ENCODE data around the gene AGPAT3.

Gene AGPAT3

GRCh38 chr21:43885721-43886120, 20.7 kb downstream of the AGPAT3 start:
- CTCF ChIA-PET = interaction anchor here (0.6 kb wide), 2 partner anchors 20 to 95 kb away, joined by 4 to 6 read pairs; no protein-coding TSS in a partner anchor
- Histone ChIP-seq H3K9me3 (ENCODE audit: control insufficient read depth, insufficient read depth, low read depth, low read length) (no peaks in the 10 kb centered on the region), H3K36me3 (ENCODE audit: control insufficient read depth in 2 of 2, insufficient read depth in 1 of 2, low read length in 2 of 2) (peaks cover 0 to 5% of the 10 kb centered on the region in 2 experiments; a peak in 1 of 3 replicates), H3K27ac (ENCODE audit: extremely low read depth, low read depth, low read length) (no peak overlapping the region), H3K4me3 (ENCODE audit: low read depth, low read length) (no peak overlapping the region), H3K4me1 (ENCODE audit: control insufficient read depth, insufficient read depth, low read length) (peaks cover 9% of the 10 kb centered on the region)
- TF ChIP-seq ZNF112 (tag by site-specific recombination; IDR thresholded peaks at IDR 0.05) (no peak), ZNF335 (tag by site-specific recombination; conservative IDR thresholded peaks at IDR 0.05) (no peak), YY2 (tag by site-specific recombination; IDR thresholded peaks at IDR 0.05) (no peak), ZNF132 (tag by site-specific recombination; IDR thresholded peaks at IDR 0.05; ENCODE audit: borderline replicate concordance) (no peak), ZNF174 (tag by site-specific recombination; IDR thresholded peaks at IDR 0.05) (no peak), TCF7L2 (IDR thresholded peaks at IDR 0.05; ENCODE audit: borderline replicate concordance, low read depth, low read length) (no peak), ZNF140 (tag by site-specific recombination; IDR thresholded peaks at IDR 0.05) (no peak), IKZF3 (tag by site-specific recombination; IDR thresholded peaks at IDR 0.05) (no peak), ZNF202 (tag by site-specific recombination; IDR thresholded peaks at IDR 0.05; ENCODE audit: borderline replicate concordance) (no peak), ZBTB11 (tag by site-specific recombination; conservative IDR thresholded peaks at IDR 0.05; ENCODE audit: low read depth) (no peak), ZNF701 (tag by site-specific recombination; IDR thresholded peaks at IDR 0.05) (no peak), ZNF561 (tag by site-specific recombination; IDR thresholded peaks at IDR 0.05; ENCODE audit: borderline replicate concordance) (no peak), ZNF792 (tag by site-specific recombination; IDR thresholded peaks at IDR 0.05) (no peak), ZNF146 (tag by site-specific recombination; IDR thresholded peaks at IDR 0.05) (no peak), ZNF530 (tag by site-specific recombination; IDR thresholded peaks at IDR 0.05; ENCODE audit: low read depth) (no peak), ZNF837 (tag by site-specific recombination; IDR thresholded peaks at IDR 0.05) (no peak), ZNF211 (tag by site-specific recombination; IDR thresholded peaks at IDR 0.05; ENCODE audit: low read depth) (no peak)
- TF ChIP-seq, protein P1, sequence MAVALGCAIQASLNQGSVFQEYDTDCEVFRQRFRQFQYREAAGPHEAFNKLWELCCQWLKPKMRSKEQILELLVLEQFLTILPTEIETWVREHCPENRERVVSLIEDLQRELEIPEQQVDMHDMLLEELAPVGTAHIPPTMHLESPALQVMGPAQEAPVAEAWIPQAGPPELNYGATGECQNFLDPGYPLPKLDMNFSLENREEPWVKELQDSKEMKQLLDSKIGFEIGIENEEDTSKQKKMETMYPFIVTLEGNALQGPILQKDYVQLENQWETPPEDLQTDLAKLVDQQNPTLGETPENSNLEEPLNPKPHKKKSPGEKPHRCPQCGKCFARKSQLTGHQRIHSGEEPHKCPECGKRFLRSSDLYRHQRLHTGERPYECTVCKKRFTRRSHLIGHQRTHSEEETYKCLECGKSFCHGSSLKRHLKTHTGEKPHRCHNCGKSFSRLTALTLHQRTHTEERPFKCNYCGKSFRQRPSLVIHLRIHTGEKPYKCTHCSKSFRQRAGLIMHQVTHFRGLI (tag by site-specific recombination; IDR thresholded peaks at IDR 0.05) = no peak
- POLR2A ChIA-PET = no interaction called here

DNA sequence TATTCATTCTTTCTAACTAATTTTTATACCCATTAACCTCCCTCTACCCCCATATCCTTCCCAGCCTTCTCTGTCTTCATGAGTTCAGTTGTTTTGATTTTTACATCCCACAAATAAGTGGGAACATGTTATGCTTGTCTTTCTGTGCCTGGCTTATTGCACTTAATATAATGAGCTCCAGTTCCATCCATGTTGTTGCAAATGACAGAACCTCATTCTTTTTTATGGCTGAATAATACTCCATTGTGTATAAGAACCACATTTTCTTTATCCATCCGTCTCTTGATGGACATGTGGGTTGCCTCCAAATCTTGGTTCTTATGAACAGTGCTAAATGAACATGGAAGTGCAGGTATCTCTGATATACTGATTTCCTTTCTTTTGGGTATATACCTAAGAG, 21.5 kb downstream of the AGPAT3 start:
- ChIA-PET CTCF (no interaction called here), POLR2A (no interaction called here)
- peak; percentile 94 for TF ChIP-seq ZNF146 (tag by site-specific recombination; IDR thresholded peaks at IDR 0.05)
- TF ChIP-seq, protein P2, sequence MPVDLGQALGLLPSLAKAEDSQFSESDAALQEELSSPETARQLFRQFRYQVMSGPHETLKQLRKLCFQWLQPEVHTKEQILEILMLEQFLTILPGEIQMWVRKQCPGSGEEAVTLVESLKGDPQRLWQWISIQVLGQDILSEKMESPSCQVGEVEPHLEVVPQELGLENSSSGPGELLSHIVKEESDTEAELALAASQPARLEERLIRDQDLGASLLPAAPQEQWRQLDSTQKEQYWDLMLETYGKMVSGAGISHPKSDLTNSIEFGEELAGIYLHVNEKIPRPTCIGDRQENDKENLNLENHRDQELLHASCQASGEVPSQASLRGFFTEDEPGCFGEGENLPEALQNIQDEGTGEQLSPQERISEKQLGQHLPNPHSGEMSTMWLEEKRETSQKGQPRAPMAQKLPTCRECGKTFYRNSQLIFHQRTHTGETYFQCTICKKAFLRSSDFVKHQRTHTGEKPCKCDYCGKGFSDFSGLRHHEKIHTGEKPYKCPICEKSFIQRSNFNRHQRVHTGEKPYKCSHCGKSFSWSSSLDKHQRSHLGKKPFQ (tag by site-specific recombination; IDR thresholded peaks at IDR 0.05) = no peak
- no peak overlapping the region for H3K27ac ChIP-seq (ENCODE audit: extremely low read depth, low read depth, low read length)
- peaks cover 0 to 7% of the 10 kb centered on the region in 2 experiments; a peak in 1 of 3 replicates for H3K36me3 ChIP-seq (ENCODE audit: control insufficient read depth in 2 of 2, insufficient read depth in 1 of 2, low read length in 2 of 2)
- no peaks in the 10 kb centered on the region for H3K9me3 ChIP-seq (ENCODE audit: control insufficient read depth, insufficient read depth, low read depth, low read length)
- no peak overlapping the region for H3K4me3 ChIP-seq (ENCODE audit: low read depth, low read length)
- H3K4me1 ChIP-seq (ENCODE audit: control insufficient read depth, insufficient read depth, low read length) = peaks cover 9% of the 10 kb centered on the region
